Loucy (cell line): ENCODE data around the gene AKAP6.
A peak's percentile ranks its signal among the peaks of the same experiment; 100 is the strongest.
"Not testable (repeated sequence)": the region's sequence is repeated elsewhere in the genome, so short reads cannot be mapped to it uniquely, and the experiment has no call there.

Experiments used
- H2AFZ ChIP-seq: fragments of 200-600 bp; sonication (generic); 2 replicates; pipeline ENCODE4 v1.6.0; 2016; ENCODE audit warnings: antibody characterized with exemption, mild to moderate bottlenecking, low read length, moderate library complexity
- H3F3A ChIP-seq: fragments of 200-600 bp; 2 replicates; pipeline ENCODE4 v1.6.0; 2016; ENCODE audit warnings: antibody characterized with exemption, low read depth, mild to moderate bottlenecking
- H3K27me3 ChIP-seq: fragments of 200-600 bp; sonication (generic); 2 replicates; pipeline ENCODE4 v1.6.1; 2014; ENCODE audit warnings: low read length, mild to moderate bottlenecking; ENCODE audit not compliant: insufficient read depth, poor library complexity, severe bottlenecking
- H3K36me3 ChIP-seq: fragments of 200-600 bp; sonication (generic); 2 replicates; pipeline ENCODE4 v1.6.1; 2016; ENCODE audit warnings: low read length; ENCODE audit not compliant: insufficient read depth
- H3K4me1 ChIP-seq: fragments of 200-600 bp; sonication (generic); 2 replicates; pipeline ENCODE4 v1.5.1; 2014; ENCODE audit warnings: low read length, mild to moderate bottlenecking; ENCODE audit not compliant: insufficient read depth, poor library complexity, severe bottlenecking
- H3K4me2 ChIP-seq: fragments of 200-600 bp; sonication (generic); 2 replicates; pipeline ENCODE4 v1.6.0; 2014; ENCODE audit warnings: antibody characterized with exemption, low read length, low read depth, mild to moderate bottlenecking; ENCODE audit not compliant: poor library complexity, severe bottlenecking
- H3K4me3 ChIP-seq: fragments of 200-600 bp; sonication (generic); 2 replicates; pipeline ENCODE4 v1.5.1; 2014; ENCODE audit warnings: low read length, mild to moderate bottlenecking, mixed read lengths; ENCODE audit not compliant: poor library complexity, severe bottlenecking
- H3K79me2 ChIP-seq: fragments of 200-600 bp; sonication (generic); 2 replicates; pipeline ENCODE4 v1.6.1; 2014; ENCODE audit warnings: low read length; ENCODE audit not compliant: insufficient read depth
- H3K9ac ChIP-seq: fragments of 200-600 bp; sonication (generic); 2 replicates; pipeline ENCODE4 v1.6.0; 2014; ENCODE audit warnings: mild to moderate bottlenecking, low read depth, low read length, moderate library complexity; ENCODE audit not compliant: poor library complexity, severe bottlenecking
- H3K9me2 ChIP-seq: fragments of 200-600 bp; sonication (generic); replicated peaks from 2 replicates; pipeline ENCODE4 v1.6.1; 2016; ENCODE audit warnings: low read depth, low read length, mixed read lengths
- H3K9me3 ChIP-seq: fragments of 200-600 bp; sonication (generic); 2 replicates; pipeline ENCODE4 v1.6.1; 2014; ENCODE audit warnings: mild to moderate bottlenecking, antibody characterized with exemption, low read length, low read depth; ENCODE audit not compliant: insufficient read depth
- H4K20me1 ChIP-seq: fragments of 200-600 bp; sonication (generic); 2 replicates; pipeline ENCODE4 v1.6.0; 2014; ENCODE audit warnings: antibody characterized with exemption, low read length, mild to moderate bottlenecking; ENCODE audit not compliant: insufficient read depth, poor library complexity, severe bottlenecking
- EZH2phosphoT487 ChIP-seq: fragments of 200-600 bp; IDR thresholded peaks from 2 replicates; pipeline ENCODE4 v1.6.1; 2018; ENCODE audit warnings: antibody characterized with exemption, mild to moderate bottlenecking, moderate library complexity, borderline replicate concordance
- TF ChIP-seq, protein P1 (sequence below): fragments of 200-600 bp; sonication (generic); conservative IDR thresholded peaks from 2 replicates; pipeline ENCODE4 v1.5.1; 2014; ENCODE audit warnings: mild to moderate bottlenecking, antibody characterized with exemption, low read length

The AKAP6 gene

DNA sequence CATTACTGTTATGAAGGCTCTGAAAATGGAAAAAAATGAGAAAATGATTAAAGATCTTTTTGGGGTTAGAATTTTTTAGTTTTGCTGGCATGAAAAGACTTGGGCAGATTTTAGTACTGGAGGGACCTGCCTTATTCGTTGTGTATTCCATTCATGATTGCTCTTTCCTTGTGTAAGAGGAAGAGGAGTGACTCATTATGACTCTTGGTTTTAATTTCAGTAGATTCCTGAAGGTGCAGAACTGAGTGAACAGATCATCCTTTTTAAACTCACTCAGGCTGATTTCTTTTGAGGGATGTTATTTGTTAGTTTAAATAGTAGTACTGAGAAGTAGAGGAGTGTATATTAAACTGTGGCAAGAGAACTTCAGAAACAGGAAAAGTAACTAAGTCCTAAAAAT, 41.6 kb downstream of the AKAP6 start:
- TF ChIP-seq, protein P1, sequence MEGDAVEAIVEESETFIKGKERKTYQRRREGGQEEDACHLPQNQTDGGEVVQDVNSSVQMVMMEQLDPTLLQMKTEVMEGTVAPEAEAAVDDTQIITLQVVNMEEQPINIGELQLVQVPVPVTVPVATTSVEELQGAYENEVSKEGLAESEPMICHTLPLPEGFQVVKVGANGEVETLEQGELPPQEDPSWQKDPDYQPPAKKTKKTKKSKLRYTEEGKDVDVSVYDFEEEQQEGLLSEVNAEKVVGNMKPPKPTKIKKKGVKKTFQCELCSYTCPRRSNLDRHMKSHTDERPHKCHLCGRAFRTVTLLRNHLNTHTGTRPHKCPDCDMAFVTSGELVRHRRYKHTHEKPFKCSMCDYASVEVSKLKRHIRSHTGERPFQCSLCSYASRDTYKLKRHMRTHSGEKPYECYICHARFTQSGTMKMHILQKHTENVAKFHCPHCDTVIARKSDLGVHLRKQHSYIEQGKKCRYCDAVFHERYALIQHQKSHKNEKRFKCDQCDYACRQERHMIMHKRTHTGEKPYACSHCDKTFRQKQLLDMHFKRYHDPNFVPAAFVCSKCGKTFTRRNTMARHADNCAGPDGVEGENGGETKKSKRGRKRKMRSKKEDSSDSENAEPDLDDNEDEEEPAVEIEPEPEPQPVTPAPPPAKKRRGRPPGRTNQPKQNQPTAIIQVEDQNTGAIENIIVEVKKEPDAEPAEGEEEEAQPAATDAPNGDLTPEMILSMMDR: no peak
- TF ChIP-seq EZH2phosphoT487: no peak
- Histone ChIP-seq H3K9me3 (no peaks in the 10 kb centered on the region), H3K4me2 (no peak overlapping the region), H3K36me3 (no peaks in the 10 kb centered on the region), H4K20me1 (no peaks in the 10 kb centered on the region), H3K79me2 (no peaks in the 10 kb centered on the region), H3K27me3 (no peaks in the 10 kb centered on the region), H3K4me1 (peaks cover 49% of the 10 kb centered on the region), H3K4me3 (no peak overlapping the region), H2AFZ (peak overlapping the region; percentile 36; the same call in 1 of the 2 replicates), H3F3A (peaks cover 8% of the 10 kb centered on the region; the same call in 1 of the 2 replicates), H3K9ac (no peak overlapping the region), H3K9me2 (no peaks in the 10 kb centered on the region)

DNA sequence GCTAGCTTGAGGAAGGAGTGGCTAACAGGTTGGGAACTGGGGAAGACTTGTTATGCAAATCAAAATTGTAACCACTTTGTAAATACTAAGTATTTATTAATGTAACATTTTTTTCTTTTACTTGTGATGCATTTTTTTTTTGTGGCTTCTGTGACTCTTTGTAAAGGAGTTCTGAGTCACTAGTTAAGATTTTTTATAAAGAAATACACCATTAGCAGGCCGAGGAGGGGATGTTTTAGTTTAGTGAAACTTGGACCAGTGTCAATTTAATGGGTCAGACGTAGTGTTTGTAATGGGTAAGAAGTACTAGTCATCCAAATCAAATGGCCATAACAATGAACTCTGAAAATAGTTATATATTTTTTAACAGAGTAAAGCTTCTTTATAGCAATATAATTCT, 43.1 kb downstream of the AKAP6 start:
- Histone ChIP-seq H3K4me3 (no peak overlapping the region), H3K9me3 (no peaks in the 10 kb centered on the region), H3F3A (peaks cover 8% of the 10 kb centered on the region; the same call in 1 of the 2 replicates), H3K9me2 (no peaks in the 10 kb centered on the region), H3K36me3 (no peaks in the 10 kb centered on the region), H3K27me3 (no peaks in the 10 kb centered on the region), H3K9ac (no peak overlapping the region), H3K79me2 (no peaks in the 10 kb centered on the region), H4K20me1 (no peaks in the 10 kb centered on the region), H3K4me1 (peaks cover 38% of the 10 kb centered on the region), H3K4me2 (no peak overlapping the region), H2AFZ (no peak overlapping the region)
- TF ChIP-seq, protein P1: no peak
- no peak for TF ChIP-seq EZH2phosphoT487

DNA sequence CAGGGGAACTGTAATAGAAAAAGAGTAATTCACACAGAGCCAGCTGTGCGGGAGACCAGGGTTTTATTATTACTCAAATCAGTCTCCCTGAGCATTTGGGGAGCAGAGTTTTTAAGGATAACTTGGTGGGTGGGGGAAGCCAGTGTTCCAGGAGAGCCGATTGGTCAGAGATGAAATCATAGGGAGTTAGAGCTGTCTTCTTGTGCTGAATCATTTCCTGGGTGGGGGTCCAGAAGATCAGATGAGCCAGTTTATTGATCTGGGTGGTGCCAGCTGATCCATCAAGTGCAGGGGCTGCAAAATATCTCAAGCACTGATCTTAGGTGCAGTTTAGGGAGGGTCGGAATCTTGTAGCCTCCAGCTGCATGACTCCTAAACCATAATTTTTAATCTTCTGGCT, 44.1 kb downstream of the AKAP6 start:
- H2AFZ ChIP-seq, H3K4me3 ChIP-seq, H3K36me3 ChIP-seq, H3K27me3 ChIP-seq, H3K4me2 ChIP-seq, H3K9me3 ChIP-seq, H3F3A ChIP-seq, H3K9me2 ChIP-seq, H3K79me2 ChIP-seq, H3K9ac ChIP-seq, H4K20me1 ChIP-seq: not testable (repeated sequence)
- H3K4me1 ChIP-seq: peaks cover 29% of the 10 kb centered on the region

DNA sequence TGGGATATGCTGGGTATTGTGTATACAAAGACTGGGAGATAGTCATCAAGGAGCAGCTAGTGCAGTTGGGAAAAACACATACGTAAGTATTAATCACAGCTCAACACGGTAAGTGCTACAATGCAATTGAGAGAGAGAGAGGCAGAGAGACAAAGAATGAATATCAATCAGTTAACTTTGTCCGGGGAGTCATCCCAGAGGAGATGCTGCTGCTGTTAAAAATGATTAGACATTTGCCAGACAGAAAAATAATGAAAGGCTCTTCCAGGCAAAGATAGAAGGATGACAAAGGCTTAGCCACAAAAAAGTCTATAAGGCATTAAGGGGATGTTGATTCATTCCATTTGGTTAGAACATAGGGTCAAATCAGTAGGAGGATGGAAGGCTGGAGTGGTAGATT, 45.1 kb downstream of the AKAP6 start:
- Histone ChIP-seq H3K4me1 (peaks cover 22% of the 10 kb centered on the region), H3K9ac (no peak overlapping the region), H3K9me3 (no peaks in the 10 kb centered on the region), H3K36me3 (no peaks in the 10 kb centered on the region), H3K9me2 (no peaks in the 10 kb centered on the region), H4K20me1 (no peaks in the 10 kb centered on the region), H3K79me2 (no peaks in the 10 kb centered on the region), H3K27me3 (no peaks in the 10 kb centered on the region), H3K4me3 (no peak overlapping the region), H3K4me2 (no peak overlapping the region), H3F3A (peaks cover 1% of the 10 kb centered on the region; the same call in 1 of the 2 replicates), H2AFZ (no peak overlapping the region)
- TF ChIP-seq, protein P1: no peak
- TF ChIP-seq EZH2phosphoT487: no peak
